Measurements from ENCODE around the gene MIPEP. TPM values are rescaled to one million over a fixed set of nuclear protein-coding genes. Genes with fewer than 3 reads are reported as not detected.

Gene MIPEP
- total and polyA plus RNA-seq, 12 donors = 13.9 to 28.6 (median 20.7) TPM

GRCh38 chr13:23804166-23804565 lies 85.0 kb downstream of the MIPEP start:
- intact Hi-C loops (cut with DNase I) = no loop called here
- Histone ChIP-seq H3K9me3 (replicated peaks in 1 of 3) (no peaks in the 10 kb centered on the region), H3K27ac (no peak overlapping the region), H3K36me3 (replicated peaks in 1 of 2) (peaks cover 0 to 2% of the 10 kb centered on the region in 2 donors), H3K27me3 (no peaks in the 10 kb centered on the region), H3K4me3 (no peak overlapping the region), H3K4me1 (replicated peaks in 1 of 2) (no peaks in the 10 kb centered on the region)
- no peak for DNase-seq
- 79 to 96% (median 88%) methylated on average over 1 of the region's 1 CpG for WGBS, 4 donors
- TF ChIP-seq CTCF (IDR thresholded peaks at IDR 0.05) = no peak
- TF ChIP-seq POLR2A (IDR thresholded peaks at IDR 0.05) = no peak

- no peak for TF ChIP-seq POLR2A (IDR thresholded peaks at IDR 0.05)
- TF ChIP-seq CTCF (IDR thresholded peaks at IDR 0.05) = no peak
- Histone ChIP-seq H3K27me3 (no peaks in the 10 kb centered on the region), H3K27ac (no peak overlapping the region), H3K9me3 (replicated peaks in 1 of 3) (no peaks in the 10 kb centered on the region), H3K4me1 (replicated peaks in 1 of 2) (no peaks in the 10 kb centered on the region), H3K4me3 (no peak overlapping the region), H3K36me3 (replicated peaks in 1 of 2) (peaks cover 0 to 2% of the 10 kb centered on the region in 2 donors)
- intact Hi-C loops (cut with DNase I) = no loop called here
- 94 to 98% (median 97%) methylated on average over 4 of the region's 4 CpGs for WGBS, 4 donors
- DNase-seq = no peak
Observed at GRCh38 chr13:23801141-23801540, 88.1 kb downstream of the MIPEP start.

DNA sequence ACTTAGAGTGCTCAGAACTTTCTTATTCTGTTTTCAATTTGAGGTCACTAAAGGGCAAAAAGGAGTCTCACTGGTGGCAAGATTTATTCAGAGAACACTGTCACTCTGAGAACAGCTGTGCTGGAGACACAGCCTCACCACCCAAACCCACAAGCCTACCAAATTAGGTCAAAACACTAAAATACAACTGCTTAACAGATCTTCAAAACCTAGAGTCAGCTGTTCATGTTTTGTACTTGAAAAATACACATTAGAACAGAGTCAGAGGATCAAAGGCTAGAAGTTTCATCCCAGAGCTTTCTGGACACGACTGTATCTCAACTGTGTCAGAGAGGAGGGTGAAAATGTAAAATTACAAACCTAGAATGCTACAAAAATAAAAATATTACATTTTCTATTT lies 89.3 kb downstream of the MIPEP start:
- intact Hi-C loops (cut with DNase I) = no loop called here
- DNase-seq = no peak
- H3K27me3 ChIP-seq = no peaks in the 10 kb centered on the region
- H3K27ac ChIP-seq = no peak overlapping the region
- WGBS, 4 donors = 73 to 84% (median 75%) methylated on average over 1 of the region's 1 CpG
- no peak for TF ChIP-seq POLR2A (IDR thresholded peaks at IDR 0.05)
- no peak for TF ChIP-seq CTCF (IDR thresholded peaks at IDR 0.05)
- H3K4me3 ChIP-seq = no peak overlapping the region
- H3K9me3 ChIP-seq (replicated peaks in 1 of 3) = no peaks in the 10 kb centered on the region
- peaks cover 0 to 2% of the 10 kb centered on the region in 2 donors for H3K36me3 ChIP-seq (replicated peaks in 1 of 2)
- peaks cover 0 to 2% of the 10 kb centered on the region in 2 donors for H3K4me1 ChIP-seq (replicated peaks in 1 of 2)

- Histone ChIP-seq H3K9me3 (replicated peaks in 1 of 3) (no peaks in the 10 kb centered on the region), H3K27me3 (no peaks in the 10 kb centered on the region), H3K27ac (no peak overlapping the region), H3K4me1 (replicated peaks in 1 of 2) (peaks cover 0 to 10% of the 10 kb centered on the region in 2 donors), H3K36me3 (replicated peaks in 1 of 2) (no peaks in the 10 kb centered on the region), H3K4me3 (no peak overlapping the region)
- no peak for DNase-seq
- 90 to 95% (median 95%) methylated on average over 5 of the region's 5 CpGs for WGBS, 4 donors
- intact Hi-C loops (cut with DNase I) = no loop called here
- TF ChIP-seq CTCF (IDR thresholded peaks at IDR 0.05) (no peak), POLR2A (IDR thresholded peaks at IDR 0.05) (no peak)
Observed at GRCh38 chr13:23797276-23797903, 91.8 kb downstream of the MIPEP start.

All from adrenal gland (tissue), 12 donors.